GM12878 (cell line): ENCODE data around the gene COMT. TPM values are rescaled to one million over a fixed set of nuclear protein-coding genes. Genes with fewer than 3 reads are reported as not detected.

ENCODE experiments used
- ATAC-seq: fragments of 200-7000 bp; cut with Tn5 transposase; 3 replicates; pipeline ENCODE4 v1.9.1; 2020; ENCODE audit warnings: mild to moderate bottlenecking, moderate library complexity
- BruUV-seq: library from RNA; stranded (reverse); fragments of 400-500 nt; replicated peaks from 2 replicates; lab custom pipeline; 2021; lab: Mats Ljungman, UMichigan
- CTCF ChIA-PET: fragments of 300-600 bp; sonication (Branson Sonifier 250); formaldehyde crosslinking; extraction: SDS; loops from one replicate; lab custom pipeline; 2021; ENCODE audit warnings: inconsistent platforms; lab: Yijun Ruan, JAX
- POLR2A ChIA-PET: fragments of 350-600 bp; formaldehyde crosslinking; extraction: SDS; loops from one replicate; lab custom pipeline; 2021; ENCODE audit warnings: inconsistent platforms; lab: Charles Lee
- RAD21 ChIA-PET: fragments of 300-600 bp; sonication (Branson Sonifier 250); formaldehyde crosslinking; loops from one replicate; lab custom pipeline; 2023; ENCODE audit warnings: antibody characterized with exemption; ENCODE audit not compliant: unreplicated experiment; lab: Charles Lee
- SMC1A ChIA-PET: fragments of 300-600 bp; sonication (Branson Sonifier 250); formaldehyde crosslinking; loops from one replicate; lab custom pipeline; 2023; ENCODE audit not compliant: unreplicated experiment, uncharacterized antibody; lab: Charles Lee
- DNase-seq: peaks from one replicate; pipeline ENCODE4 v3.0.0-alpha.2; 2011; ENCODE audit warnings: low read depth, low spot score
- FAIRE-seq: peaks from 3 replicates; lab custom pipeline; 2011; peaks lifted over from hg19 to GRCh38; lab: Jason Lieb, UNC
- H2AFZ ChIP-seq: 2 replicates; pipeline ENCODE4 v1.6.0; 2011; ENCODE audit warnings: low read depth, low read length, control low read depth; ENCODE audit not compliant: control insufficient read depth
- H3K27ac ChIP-seq: 2 replicates; pipeline ENCODE4 v1.5.1; 2011; ENCODE audit warnings: control low read depth; ENCODE audit not compliant: control insufficient read depth, insufficient read depth
- H3K27me3 ChIP-seq, 2 experiments: replicated peaks in 1 of 2; 2 replicates each; pipeline versions ENCODE4 v1.6.0 to v1.6.1; 2011; ENCODE audit warnings: low read length in 1 of 2; ENCODE audit not compliant: control insufficient read depth in 2 of 2, insufficient read depth in 2 of 2
- H3K36me3 ChIP-seq, 2 experiments: 2 replicates each; pipeline ENCODE4 v1.5.1; 2011; ENCODE audit warnings: low read length in 1 of 2; ENCODE audit not compliant: control insufficient read depth in 2 of 2, insufficient read depth in 2 of 2
- H3K4me1 ChIP-seq: 2 replicates; pipeline ENCODE4 v1.6.1; 2011; ENCODE audit warnings: mild to moderate bottlenecking, low read length, moderate library complexity, mixed read lengths; ENCODE audit not compliant: control insufficient read depth, insufficient read depth
- H3K4me2 ChIP-seq: 2 replicates; pipeline ENCODE4 v1.6.0; 2011; ENCODE audit warnings: control low read depth; ENCODE audit not compliant: control insufficient read depth, insufficient read depth
- H3K4me3 ChIP-seq: fragments of 200-600 bp; sonication (generic); 2 replicates; pipeline ENCODE4 v1.5.1; 2016
- H3K79me2 ChIP-seq: 2 replicates; pipeline ENCODE4 v1.6.0; 2011; ENCODE audit warnings: low read length; ENCODE audit not compliant: control insufficient read depth, insufficient read depth
- H3K9ac ChIP-seq: 2 replicates; pipeline ENCODE4 v1.8.0; 2011; ENCODE audit warnings: low read length, control low read depth, mixed read lengths; ENCODE audit not compliant: control insufficient read depth, insufficient read depth
- H3K9me3 ChIP-seq: replicated peaks from 3 replicates; pipeline ENCODE4 v1.5.1; 2011; ENCODE audit warnings: mild to moderate bottlenecking, low read length; ENCODE audit not compliant: control insufficient read depth, insufficient read depth
- H4K20me1 ChIP-seq: 2 replicates; pipeline ENCODE4 v1.6.0; 2011; ENCODE audit not compliant: control insufficient read depth, insufficient read depth
- DPF2 ChIP-seq: fragments of 450-650 bp; IDR thresholded peaks from 2 replicates; pipeline ENCODE4 v1.6.1; 2017; ENCODE audit warnings: mild to moderate bottlenecking
- EED ChIP-seq: sonication (generic); IDR thresholded peaks from 2 replicates; pipeline ENCODE4 v1.6.1; 2016; ENCODE audit warnings: antibody characterized with exemption, low read depth
- GATAD2B ChIP-seq: fragments of 450-650 bp; conservative IDR thresholded peaks from 2 replicates; pipeline ENCODE4 v1.6.1; 2017; ENCODE audit warnings: low read depth, mild to moderate bottlenecking, moderate library complexity
- IRF4 ChIP-seq: IDR thresholded peaks from 2 replicates; pipeline ENCODE4 v1.6.1; 2011; ENCODE audit warnings: low read depth, low read length
- MTA2 ChIP-seq: fragments of 450-650 bp; IDR thresholded peaks from 2 replicates; pipeline ENCODE4 v1.6.1; 2016; ENCODE audit warnings: low read depth, mild to moderate bottlenecking, moderate library complexity
- MYB ChIP-seq: fragments of 150-350 bp; IDR thresholded peaks from 2 replicates; pipeline ENCODE4 v1.6.1; 2014; ENCODE audit warnings: mild to moderate bottlenecking, low read depth, low read length, borderline replicate concordance
- NFYA ChIP-seq: IDR thresholded peaks from 2 replicates; pipeline ENCODE4 v1.6.1; 2011; ENCODE audit warnings: low read depth, mild to moderate bottlenecking, low read length, improper control_type of control experiment, borderline replicate concordance
- PAX8 ChIP-seq: fragments of 450-650 bp; IDR thresholded peaks from 2 replicates; pipeline ENCODE4 v1.6.1; 2017; ENCODE audit warnings: mild to moderate bottlenecking, moderate library complexity
- POLR2AphosphoS2 ChIP-seq: IDR thresholded peaks from 2 replicates; pipeline ENCODE4 v1.6.1; 2011; ENCODE audit warnings: low read depth, mild to moderate bottlenecking, low read length, improper control_type of control experiment, moderate library complexity
- SIN3A ChIP-seq: IDR thresholded peaks from 2 replicates; pipeline ENCODE4 v1.6.1; 2012; ENCODE audit warnings: low read depth, low read length, improper control_type of control experiment
- STAT1 ChIP-seq: fragments of 450-650 bp; conservative IDR thresholded peaks from 2 replicates; pipeline ENCODE4 v1.6.1; 2014; ENCODE audit warnings: antibody characterized with exemption, mild to moderate bottlenecking
- YY1 ChIP-seq: IDR thresholded peaks from 2 replicates; pipeline ENCODE4 v1.6.1; 2011; ENCODE audit warnings: low read depth, mild to moderate bottlenecking, low read length
- WGBS: methylation state at CpG from one replicate; pipeline ENCODE4 v1.1.6; 2016; ENCODE audit warnings: low lambda C conversion rate; ENCODE audit not compliant: insufficient replicate concordance, insufficient coverage; ENCODE audit errors: missing lambda C conversion rate; 5-methylcytosine and 5-hydroxymethylcytosine counted together
- in situ Hi-C: fragments of 300-500 bp; cut with MboI; formaldehyde crosslinking; loops from 9 replicates; pipeline ENCODE4 v1.14.3; 2018; ENCODE audit warnings: mixed read lengths
- intact Hi-C: fragments of 100-400 bp; cut with micrococcal nuclease; formaldehyde crosslinking; loops from one replicate; pipeline ENCODE4 v1.14.2; 2022; ENCODE audit not compliant: unreplicated experiment
- polyA plus RNA-seq, 11 experiments: library from polyadenylated mRNA; depleted of rRNA in 4 of 11; unstranded in 6 of 11; stranded (reverse) in 5 of 11; fragments of >200 nt; fragmentation: Nextera tagmentation in 4 of 11; fragmentation: Illumina TruSeq in 1 of 11; extraction: Ambion mirVana in 4 of 11; extraction: Trizol in 1 of 11; gene quantifications; 1 replicate in 1 of 11; 2 replicates in 10 of 11; pipeline versions ENCODE4 v1.2.1 to v1.2.3, GENCODE V29; 2011 to 2016; ENCODE audit warnings: inconsistent platforms in 2 of 11, missing spikeins in 2 of 11, low read depth in 1 of 11
- total RNA-seq, 4 experiments: library from RNA; depleted of rRNA in 3 of 4; stranded (reverse); fragments of >200 nt in 3 of 4; fragmentation: Illumina TruSeq in 1 of 4; extraction: Trizol in 1 of 4; gene quantifications; 2 replicates each; pipeline versions ENCODE4 v1.2.1 to v1.2.3, GENCODE V29; 2013 to 2021
- TF ChIP-seq, protein P1 (sequence below), 3 experiments: IDR thresholded peaks in 2 of 3; conservative IDR thresholded peaks in 1 of 3; 2 replicates each; pipeline ENCODE4 v1.5.1; 2011; ENCODE audit warnings: low read depth in 3 of 3, low read length in 3 of 3, mild to moderate bottlenecking in 3 of 3, control low read depth in 2 of 3, moderate library complexity in 2 of 3, inconsistent platforms in 1 of 3, mixed read lengths in 1 of 3; ENCODE audit not compliant: control insufficient read depth in 2 of 3, insufficient read depth in 1 of 3; ENCODE audit errors: extremely low read depth in 1 of 3
- TF ChIP-seq, protein P2 (sequence below): fragments of 450-650 bp; formaldehyde crosslinking; IDR thresholded peaks from 2 replicates; pipeline ENCODE4 v1.4.0; 2020; ENCODE audit warnings: mild to moderate bottlenecking, moderate library complexity
- TF ChIP-seq, protein P3 (sequence below): fragments of 150-350 bp; IDR thresholded peaks from 2 replicates; pipeline ENCODE4 v1.6.1; 2016; ENCODE audit warnings: low read depth, low read length

COMT gene
- total and polyA plus RNA-seq, 10 of the 15 experiments (the other 5 are each of a cell fraction or from before 2014, with no cell fraction given): 4.5 to 152 (median 66.1) TPM

DNA sequence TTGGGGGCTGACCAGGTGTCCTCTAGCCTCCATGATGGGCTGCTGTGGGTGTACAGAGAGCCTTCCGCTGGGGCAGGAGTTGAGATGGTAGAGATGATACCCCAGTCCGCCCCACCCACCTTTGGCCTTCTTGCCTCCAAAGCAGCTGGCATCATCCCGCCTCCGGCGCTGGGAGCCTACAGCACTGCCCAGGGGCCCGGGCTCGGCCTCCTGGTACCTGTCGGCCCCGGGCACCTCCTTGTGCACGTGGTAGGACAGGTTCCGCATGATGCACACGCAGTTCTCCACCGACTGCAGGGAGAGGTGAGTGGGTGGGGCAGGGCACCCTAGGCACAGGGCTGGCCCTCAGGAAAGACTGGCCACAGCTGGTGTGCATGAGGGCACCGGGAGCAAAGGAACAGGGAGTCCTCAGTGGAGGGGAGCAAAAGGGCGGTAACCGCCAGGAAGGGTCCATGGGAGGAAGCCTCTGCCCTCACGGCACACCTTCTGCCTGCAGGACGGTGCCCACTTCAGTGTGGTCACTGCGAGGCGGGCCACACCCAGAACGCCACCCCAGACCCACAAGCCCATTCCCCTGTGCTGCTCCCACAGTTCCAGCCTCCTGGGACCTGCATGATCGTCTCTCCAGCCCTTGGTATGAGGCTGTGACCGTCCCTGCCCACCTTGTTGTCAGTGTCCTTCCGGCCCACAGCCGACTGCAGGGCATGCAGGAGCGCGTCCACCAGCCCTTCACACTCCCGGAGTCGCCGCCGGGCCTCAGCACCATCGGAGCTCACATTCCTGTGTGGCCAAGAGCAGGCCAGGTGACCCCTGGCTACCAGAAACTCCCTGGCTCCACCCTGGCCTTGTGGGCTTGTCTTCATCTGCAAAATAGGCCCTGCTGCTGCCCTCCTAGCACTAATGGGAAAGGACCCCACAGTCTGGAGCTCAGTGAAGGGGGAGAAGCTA, 36.0 kb downstream of the COMT start:
- no peak for ATAC-seq
- no peak for DNase-seq
- no peaks in the 10 kb centered on the region for H3K79me2 ChIP-seq
- ChIA-PET CTCF (interaction anchor here (0.6 to 1.3 kb wide), 3 partner anchors 13 to 179 kb away, joined by 3 read pairs; no protein-coding TSS in a partner anchor), POLR2A (no interaction called here), SMC1A (no interaction called here), RAD21 (no interaction called here)
- H3K4me3 ChIP-seq: no peak overlapping the region
- no peak overlapping the region for H3K9ac ChIP-seq
- H3K27me3 ChIP-seq: no peaks in the 10 kb centered on the region
- H4K20me1 ChIP-seq: no peaks in the 10 kb centered on the region
- FAIRE-seq: no peak
- in situ Hi-C loops: no loop called here
- H3K36me3 ChIP-seq: no peaks in the 10 kb centered on the region; a peak in 1 of 4 replicates
- H3K9me3 ChIP-seq: no peaks in the 10 kb centered on the region
- BruUV-seq: no TSS peak
- intact Hi-C loops: no loop called here
- no peak overlapping the region for H3K27ac ChIP-seq
- no peak overlapping the region for H2AFZ ChIP-seq
- no peaks in the 10 kb centered on the region for H3K4me1 ChIP-seq
- 56% methylated on average over 30 of the region's 32 CpGs for WGBS
- no peak overlapping the region for H3K4me2 ChIP-seq
- no peak for TF ChIP-seq DPF2
- TF ChIP-seq EED: no peak
- TF ChIP-seq STAT1: no peak
- TF ChIP-seq, protein P1, sequence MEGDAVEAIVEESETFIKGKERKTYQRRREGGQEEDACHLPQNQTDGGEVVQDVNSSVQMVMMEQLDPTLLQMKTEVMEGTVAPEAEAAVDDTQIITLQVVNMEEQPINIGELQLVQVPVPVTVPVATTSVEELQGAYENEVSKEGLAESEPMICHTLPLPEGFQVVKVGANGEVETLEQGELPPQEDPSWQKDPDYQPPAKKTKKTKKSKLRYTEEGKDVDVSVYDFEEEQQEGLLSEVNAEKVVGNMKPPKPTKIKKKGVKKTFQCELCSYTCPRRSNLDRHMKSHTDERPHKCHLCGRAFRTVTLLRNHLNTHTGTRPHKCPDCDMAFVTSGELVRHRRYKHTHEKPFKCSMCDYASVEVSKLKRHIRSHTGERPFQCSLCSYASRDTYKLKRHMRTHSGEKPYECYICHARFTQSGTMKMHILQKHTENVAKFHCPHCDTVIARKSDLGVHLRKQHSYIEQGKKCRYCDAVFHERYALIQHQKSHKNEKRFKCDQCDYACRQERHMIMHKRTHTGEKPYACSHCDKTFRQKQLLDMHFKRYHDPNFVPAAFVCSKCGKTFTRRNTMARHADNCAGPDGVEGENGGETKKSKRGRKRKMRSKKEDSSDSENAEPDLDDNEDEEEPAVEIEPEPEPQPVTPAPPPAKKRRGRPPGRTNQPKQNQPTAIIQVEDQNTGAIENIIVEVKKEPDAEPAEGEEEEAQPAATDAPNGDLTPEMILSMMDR (IDR thresholded peaks at IDR 0.05 in 2 of 3, conservative IDR thresholded peaks at IDR 0.05 in 1 of 3; ENCODE audit: control insufficient read depth in 2 of 3, extremely low read depth in 1 of 3, insufficient read depth in 1 of 3, low read depth in 3 of 3, low read length in 3 of 3): no peak
- no peak for TF ChIP-seq SIN3A
- no peak for TF ChIP-seq MTA2
- no peak for TF ChIP-seq GATAD2B
- no peak for TF ChIP-seq PAX8
- no peak for TF ChIP-seq NFYA
- TF ChIP-seq, protein P2, sequence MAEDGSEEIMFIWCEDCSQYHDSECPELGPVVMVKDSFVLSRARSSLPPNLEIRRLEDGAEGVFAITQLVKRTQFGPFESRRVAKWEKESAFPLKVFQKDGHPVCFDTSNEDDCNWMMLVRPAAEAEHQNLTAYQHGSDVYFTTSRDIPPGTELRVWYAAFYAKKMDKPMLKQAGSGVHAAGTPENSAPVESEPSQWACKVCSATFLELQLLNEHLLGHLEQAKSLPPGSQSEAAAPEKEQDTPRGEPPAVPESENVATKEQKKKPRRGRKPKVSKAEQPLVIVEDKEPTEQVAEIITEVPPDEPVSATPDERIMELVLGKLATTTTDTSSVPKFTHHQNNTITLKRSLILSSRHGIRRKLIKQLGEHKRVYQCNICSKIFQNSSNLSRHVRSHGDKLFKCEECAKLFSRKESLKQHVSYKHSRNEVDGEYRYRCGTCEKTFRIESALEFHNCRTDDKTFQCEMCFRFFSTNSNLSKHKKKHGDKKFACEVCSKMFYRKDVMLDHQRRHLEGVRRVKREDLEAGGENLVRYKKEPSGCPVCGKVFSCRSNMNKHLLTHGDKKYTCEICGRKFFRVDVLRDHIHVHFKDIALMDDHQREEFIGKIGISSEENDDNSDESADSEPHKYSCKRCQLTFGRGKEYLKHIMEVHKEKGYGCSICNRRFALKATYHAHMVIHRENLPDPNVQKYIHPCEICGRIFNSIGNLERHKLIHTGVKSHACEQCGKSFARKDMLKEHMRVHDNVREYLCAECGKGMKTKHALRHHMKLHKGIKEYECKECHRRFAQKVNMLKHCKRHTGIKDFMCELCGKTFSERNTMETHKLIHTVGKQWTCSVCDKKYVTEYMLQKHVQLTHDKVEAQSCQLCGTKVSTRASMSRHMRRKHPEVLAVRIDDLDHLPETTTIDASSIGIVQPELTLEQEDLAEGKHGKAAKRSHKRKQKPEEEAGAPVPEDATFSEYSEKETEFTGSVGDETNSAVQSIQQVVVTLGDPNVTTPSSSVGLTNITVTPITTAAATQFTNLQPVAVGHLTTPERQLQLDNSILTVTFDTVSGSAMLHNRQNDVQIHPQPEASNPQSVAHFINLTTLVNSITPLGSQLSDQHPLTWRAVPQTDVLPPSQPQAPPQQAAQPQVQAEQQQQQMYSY (CRISPR knock-in tag): no peak
- no peak for TF ChIP-seq POLR2AphosphoS2
- TF ChIP-seq, protein P3, sequence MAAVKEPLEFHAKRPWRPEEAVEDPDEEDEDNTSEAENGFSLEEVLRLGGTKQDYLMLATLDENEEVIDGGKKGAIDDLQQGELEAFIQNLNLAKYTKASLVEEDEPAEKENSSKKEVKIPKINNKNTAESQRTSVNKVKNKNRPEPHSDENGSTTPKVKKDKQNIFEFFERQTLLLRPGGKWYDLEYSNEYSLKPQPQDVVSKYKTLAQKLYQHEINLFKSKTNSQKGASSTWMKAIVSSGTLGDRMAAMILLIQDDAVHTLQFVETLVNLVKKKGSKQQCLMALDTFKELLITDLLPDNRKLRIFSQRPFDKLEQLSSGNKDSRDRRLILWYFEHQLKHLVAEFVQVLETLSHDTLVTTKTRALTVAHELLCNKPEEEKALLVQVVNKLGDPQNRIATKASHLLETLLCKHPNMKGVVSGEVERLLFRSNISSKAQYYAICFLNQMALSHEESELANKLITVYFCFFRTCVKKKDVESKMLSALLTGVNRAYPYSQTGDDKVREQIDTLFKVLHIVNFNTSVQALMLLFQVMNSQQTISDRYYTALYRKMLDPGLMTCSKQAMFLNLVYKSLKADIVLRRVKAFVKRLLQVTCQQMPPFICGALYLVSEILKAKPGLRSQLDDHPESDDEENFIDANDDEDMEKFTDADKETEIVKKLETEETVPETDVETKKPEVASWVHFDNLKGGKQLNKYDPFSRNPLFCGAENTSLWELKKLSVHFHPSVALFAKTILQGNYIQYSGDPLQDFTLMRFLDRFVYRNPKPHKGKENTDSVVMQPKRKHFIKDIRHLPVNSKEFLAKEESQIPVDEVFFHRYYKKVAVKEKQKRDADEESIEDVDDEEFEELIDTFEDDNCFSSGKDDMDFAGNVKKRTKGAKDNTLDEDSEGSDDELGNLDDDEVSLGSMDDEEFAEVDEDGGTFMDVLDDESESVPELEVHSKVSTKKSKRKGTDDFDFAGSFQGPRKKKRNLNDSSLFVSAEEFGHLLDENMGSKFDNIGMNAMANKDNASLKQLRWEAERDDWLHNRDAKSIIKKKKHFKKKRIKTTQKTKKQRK: no peak
- TF ChIP-seq IRF4: no peak
- TF ChIP-seq YY1: no peak
- TF ChIP-seq MYB: no peak
